Brain microvascular endothelial cell (primary cell): ENCODE data around the gene SLC4A5.
"Not testable (repeated sequence)": the region's sequence is repeated elsewhere in the genome, so short reads cannot be mapped to it uniquely, and the experiment has no call there.

Experiments
- DNase-seq: peaks from one replicate; pipeline ENCODE4 v3.0.0-alpha.2; 2020
- H3K27ac ChIP-seq: fragments of 250-450 bp; sonication (Bioruptor Pico); 2 replicates; pipeline ENCODE4 v1.5.1; 2020; ENCODE audit warnings: mild to moderate bottlenecking, moderate library complexity
- H3K27me3 ChIP-seq: fragments of 250-450 bp; sonication (Bioruptor Pico); replicated peaks from 2 replicates; pipeline ENCODE4 v1.5.1; 2020; ENCODE audit warnings: mild to moderate bottlenecking
- H3K36me3 ChIP-seq: fragments of 250-450 bp; sonication (Bioruptor Pico); replicated peaks from 2 replicates; pipeline ENCODE4 v1.5.1; 2020; ENCODE audit warnings: mild to moderate bottlenecking
- H3K4me3 ChIP-seq: 2 replicates; pipeline ENCODE4 v1.5.1; 2011; ENCODE audit warnings: low read depth, mild to moderate bottlenecking, control low read depth, low read length, moderate library complexity
- CTCF ChIP-seq: IDR thresholded peaks from 2 replicates; pipeline ENCODE4 v1.5.1; 2011; ENCODE audit warnings: low read depth, mild to moderate bottlenecking, moderate library complexity, low read length, control low read depth, inconsistent platforms; ENCODE audit errors: missing control alignments
- in situ Hi-C: cut with HindIII; loops from 2 replicates; pipeline ENCODE4 v1.10.0; 2017; ENCODE audit warnings: low sequenced_read_pairs, low pct_ligation_motif_present

The SLC4A5 gene

DNA sequence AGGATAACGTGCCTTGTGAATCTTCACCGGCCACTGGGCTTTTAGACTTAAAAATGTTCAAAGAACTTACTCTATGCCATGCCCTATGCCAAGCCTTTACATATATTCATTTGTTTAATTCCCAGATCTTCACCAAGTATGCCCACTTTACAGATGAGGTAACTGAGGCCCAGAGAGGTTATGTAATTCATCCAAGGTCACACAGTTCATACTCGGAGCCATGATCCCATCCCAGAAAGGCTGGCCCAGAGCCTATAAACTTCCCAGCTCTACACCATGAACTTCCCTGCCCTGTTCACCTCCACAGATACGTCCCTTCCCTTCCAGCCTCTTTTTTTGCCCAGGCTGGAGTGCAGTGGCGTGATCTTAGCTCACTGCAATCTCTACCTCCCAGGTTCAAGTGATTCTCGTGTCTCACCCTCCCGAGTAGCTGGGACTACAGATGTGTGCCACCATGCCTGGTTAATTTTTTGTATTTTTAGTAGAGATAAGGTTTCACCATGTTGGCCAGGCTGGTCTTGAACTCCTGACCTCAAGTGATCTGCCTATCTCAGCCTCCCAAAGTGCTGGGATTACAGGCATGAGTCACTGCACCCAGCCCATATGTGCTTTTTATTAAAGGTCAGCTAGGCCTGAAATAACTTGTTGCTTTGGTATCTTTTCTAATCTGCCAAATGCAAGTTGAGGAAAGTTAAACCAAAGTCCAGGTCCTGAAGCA lies 100.7 kb downstream of the SLC4A5 start:
- in situ Hi-C loops: no loop called here
- no peaks in the 10 kb centered on the region for H3K36me3 ChIP-seq
- no peak for DNase-seq
- H3K4me3 ChIP-seq: no peak overlapping the region
- H3K27me3 ChIP-seq: no peaks in the 10 kb centered on the region
- TF ChIP-seq CTCF: no peak
- H3K27ac ChIP-seq: no peak overlapping the region

- Histone ChIP-seq H3K4me3 (no peak overlapping the region), H3K27me3 (no peaks in the 10 kb centered on the region), H3K27ac (no peak overlapping the region), H3K36me3 (no peaks in the 10 kb centered on the region)
- TF ChIP-seq CTCF: no peak
- in situ Hi-C loops: no loop called here
- no peak for DNase-seq
Measured at GRCh38 chr2:74239346-74239745, 103.9 kb downstream of the SLC4A5 start.

GRCh38 chr2:74238879-74239278 lies 104.3 kb downstream of the SLC4A5 start:
- in situ Hi-C loops: no loop called here
- DNase-seq: peak; percentile 68
- H3K36me3 ChIP-seq: no peaks in the 10 kb centered on the region
- no peak for TF ChIP-seq CTCF
- H3K27ac ChIP-seq: no peak overlapping the region
- no peak overlapping the region for H3K4me3 ChIP-seq
- no peaks in the 10 kb centered on the region for H3K27me3 ChIP-seq

- in situ Hi-C loops: no loop called here
- DNase-seq: no peak
- no peak for TF ChIP-seq CTCF
- H3K36me3 ChIP-seq: no peaks in the 10 kb centered on the region
- no peak overlapping the region for H3K4me3 ChIP-seq
- no peaks in the 10 kb centered on the region for H3K27me3 ChIP-seq
- H3K27ac ChIP-seq: no peak overlapping the region
Measured at GRCh38 chr2:74235041-74235440, 108.2 kb downstream of the SLC4A5 start.

- Histone ChIP-seq H3K4me3 (no peak overlapping the region), H3K27ac (no peak overlapping the region), H3K36me3 (no peaks in the 10 kb centered on the region), H3K27me3 (no peaks in the 10 kb centered on the region)
- TF ChIP-seq CTCF: no peak
- no peak for DNase-seq
- in situ Hi-C loops: no loop called here
Measured at GRCh38 chr2:74233648-74234047, 109.6 kb downstream of the SLC4A5 start.

- DNase-seq: no peak
- Histone ChIP-seq H3K4me3 (no peak overlapping the region), H3K36me3 (no peaks in the 10 kb centered on the region), H3K27me3 (no peaks in the 10 kb centered on the region), H3K27ac (no peak overlapping the region)
- TF ChIP-seq CTCF: no peak
- in situ Hi-C loops: no loop called here
Measured at GRCh38 chr2:74232426-74232825, 110.8 kb downstream of the SLC4A5 start.

DNA sequence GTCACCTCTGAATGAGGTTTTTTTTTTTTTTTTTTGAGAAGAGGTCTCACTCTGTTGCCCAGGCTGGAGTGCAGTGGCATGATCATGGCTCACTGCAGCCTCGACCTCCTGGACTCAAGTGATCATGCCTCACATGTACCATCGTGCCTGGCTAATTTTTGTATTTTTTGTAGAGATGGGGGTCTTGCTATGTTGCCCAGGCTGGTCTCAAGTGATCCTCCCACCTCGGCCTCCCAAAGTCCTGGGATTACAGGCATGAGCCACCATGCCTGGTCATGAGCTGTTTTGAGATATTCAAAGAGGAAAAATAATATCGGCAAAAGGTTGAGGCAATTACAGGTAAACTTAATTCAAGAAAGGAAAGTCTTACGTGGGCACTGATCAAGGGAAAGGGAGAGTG lies 113.4 kb downstream of the SLC4A5 start:
- in situ Hi-C loops, DNase-seq, H3K36me3 ChIP-seq, H3K27ac ChIP-seq, H3K27me3 ChIP-seq, H3K4me3 ChIP-seq: not testable (repeated sequence)
